HepG2 (cell line): Measurements from ENCODE around the gene PFN4. TPM values are rescaled to one million over a fixed set of nuclear protein-coding genes. Genes with fewer than 3 reads are reported as not detected.

Source experiments
- DZIP1 ChIP-seq: sonication (generic); formaldehyde crosslinking; IDR thresholded peaks from 2 replicates; pipeline ENCODE4 v1.5.0; 2020; ENCODE audit warnings: mild to moderate bottlenecking, missing genetic modification reagents
- FOXO4 ChIP-seq: sonication (generic); formaldehyde crosslinking; conservative IDR thresholded peaks from 2 replicates; pipeline ENCODE4 v1.8.1; 2023; ENCODE audit warnings: missing genetic modification reagents
- HNRNPK ChIP-seq: fragments of 200-400 bp; formaldehyde crosslinking; IDR thresholded peaks from 2 replicates; pipeline ENCODE4 v1.6.1; 2018; ENCODE audit warnings: low read length, low read depth, moderate library complexity, mild to moderate bottlenecking; ENCODE audit not compliant: poor library complexity, severe bottlenecking
- MNT ChIP-seq: fragments of 450-650 bp; IDR thresholded peaks from 2 replicates; pipeline ENCODE4 v1.6.1; 2016
- NR2F6 ChIP-seq, 2 experiments: IDR thresholded peaks; 2 replicates each; pipeline ENCODE4 v1.6.1; 2016; ENCODE audit warnings: antibody characterized with exemption in 1 of 2, mild to moderate bottlenecking in 1 of 2
- PHF8 ChIP-seq: sonication (generic); formaldehyde crosslinking; IDR thresholded peaks from 2 replicates; pipeline ENCODE4 v1.5.0; 2020; ENCODE audit warnings: missing genetic modification reagents
- SNAI1 ChIP-seq: sonication (generic); formaldehyde crosslinking; IDR thresholded peaks from 2 replicates; pipeline ENCODE4 v1.5.0; 2020; ENCODE audit warnings: mild to moderate bottlenecking, missing genetic modification reagents, borderline replicate concordance
- TCF12 ChIP-seq, 2 experiments: fragments of 450-650 bp in 1 of 2; sonication (generic) in 1 of 2; formaldehyde crosslinking in 1 of 2; IDR thresholded peaks; 2 replicates each; pipeline versions ENCODE4 v1.6.1 to v1.8.0; 2017 to 2022; ENCODE audit warnings: antibody characterized with exemption in 1 of 2, mild to moderate bottlenecking in 1 of 2, missing genetic modification reagents in 1 of 2, moderate library complexity in 1 of 2
- TRIM22 ChIP-seq: fragments of 450-650 bp; IDR thresholded peaks from 2 replicates; pipeline ENCODE4 v1.6.1; 2017
- ZBTB37 ChIP-seq: sonication (generic); formaldehyde crosslinking; IDR thresholded peaks from 2 replicates; pipeline ENCODE4 v1.4.0; 2020; ENCODE audit warnings: mild to moderate bottlenecking, missing genetic modification reagents
- ZNF256 ChIP-seq: sonication (generic); formaldehyde crosslinking; conservative IDR thresholded peaks from 2 replicates; pipeline ENCODE4 v1.4.0; 2020; ENCODE audit warnings: missing genetic modification reagents
- ZNF552 ChIP-seq: sonication (generic); formaldehyde crosslinking; IDR thresholded peaks from 2 replicates; pipeline ENCODE4 v1.9.0; 2022; ENCODE audit warnings: missing genetic modification reagents, mild to moderate bottlenecking, borderline replicate concordance
- ZNF766 ChIP-seq: sonication (generic); formaldehyde crosslinking; IDR thresholded peaks from 2 replicates; pipeline ENCODE4 v1.5.0; 2020; ENCODE audit warnings: missing genetic modification reagents, borderline replicate concordance
- ZNF770 ChIP-seq: sonication (generic); formaldehyde crosslinking; IDR thresholded peaks from 2 replicates; pipeline ENCODE4 v1.5.0; 2020; ENCODE audit warnings: mild to moderate bottlenecking, missing genetic modification reagents
- ZNF850 ChIP-seq: sonication (generic); formaldehyde crosslinking; conservative IDR thresholded peaks from 2 replicates; pipeline ENCODE4 v1.9.0; 2021; ENCODE audit warnings: mild to moderate bottlenecking, missing genetic modification reagents
- polyA plus RNA-seq, 8 experiments: library from polyadenylated mRNA; depleted of rRNA in 3 of 8; stranded (reverse) in 7 of 8; unstranded in 1 of 8; fragments of >200 nt; fragmentation: Illumina TruSeq in 4 of 8; extraction: Trizol in 4 of 8; gene quantifications; 2 replicates each; pipeline versions ENCODE4 v1.2.1 to v1.2.3, GENCODE V29; 2011 to 2016; ENCODE audit warnings: low read depth in 4 of 8, missing spikeins in 1 of 8, mixed read lengths in 1 of 8; ENCODE audit not compliant: insufficient read depth in 1 of 8
- total RNA-seq, 5 experiments: library from RNA; depleted of rRNA; stranded (reverse); fragments of >200 nt; fragmentation: Illumina TruSeq; extraction: Trizol; gene quantifications; 2 replicates each; pipeline ENCODE4 v1.2.3, GENCODE V29; 2016; ENCODE audit warnings: low read depth in 1 of 5

Gene PFN4
- total and polyA plus RNA-seq, 2 of the 13 experiments (the other 11 are each of a cell fraction or from before 2014, with no cell fraction given), result 0.12 to 0.20 TPM

DNA sequence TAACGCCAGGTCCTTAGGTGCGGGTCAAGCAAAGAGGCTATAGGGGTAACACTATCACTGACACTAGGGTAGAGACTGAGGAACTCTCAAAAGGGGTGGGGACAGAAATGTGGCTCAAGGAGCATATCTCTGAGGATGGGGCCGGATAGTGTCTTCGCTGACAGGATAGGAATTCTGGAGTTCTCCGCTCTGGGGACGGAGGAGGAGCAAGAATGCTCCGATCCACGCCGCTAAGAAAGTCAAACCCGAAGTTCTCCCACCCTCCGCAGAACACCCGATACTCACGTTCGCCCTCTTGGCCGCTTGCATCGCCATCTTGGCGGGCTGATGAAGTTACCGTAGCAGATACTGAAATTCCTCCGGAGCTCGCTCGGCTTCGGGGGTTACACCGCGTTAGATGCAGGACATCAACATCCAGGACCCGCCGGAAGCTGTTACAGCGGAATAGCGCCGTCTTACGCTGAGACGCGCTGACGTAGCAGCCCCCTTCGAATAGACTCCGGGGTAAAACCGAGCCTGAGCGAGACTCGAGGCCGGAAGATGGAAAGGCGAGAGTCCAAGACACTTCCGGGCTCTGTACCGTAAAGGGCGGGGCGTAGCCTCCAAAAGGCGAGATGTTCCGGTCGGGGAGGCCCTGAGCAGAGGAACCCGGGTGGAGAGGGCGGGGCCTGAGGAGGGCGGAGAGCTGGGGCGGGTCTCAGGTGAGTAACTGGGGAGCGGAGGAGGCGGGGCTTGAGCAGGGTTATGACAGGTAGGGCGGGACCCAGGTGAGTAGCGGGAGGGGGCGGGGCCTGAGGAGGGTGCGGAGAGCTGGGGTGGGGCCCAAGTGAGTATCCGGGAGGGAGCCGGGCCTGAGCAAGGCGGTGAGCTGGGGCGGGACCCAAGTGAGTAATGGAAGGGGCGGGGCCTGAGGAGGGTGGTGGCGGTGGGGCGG lies 47.0 kb downstream of the PFN4 start, which contains the start of gene SF3B6 (continued):
- TF ChIP-seq ZNF770 (peak; percentile 98), ZNF766 (CRISPR knock-in tag) (peak; percentile 95), NR2F6 (IDR thresholded peaks at IDR 0.05) (peak; percentile 41; the same call in 1 of the 2 replicates), NR2F6 (CRISPR knock-in tag; IDR thresholded peaks at IDR 0.05) (peak; percentile 74; the same call in 1 of the 2 replicates), ZNF850 (no peak), FOXO4 (no peak), TRIM22 (no peak), DZIP1 (peak; percentile 82; the same call in 1 of the 2 replicates), PHF8 (CRISPR knock-in tag) (peak; percentile 88), ZNF552 (CRISPR knock-in tag) (peak; percentile 28; the same call in 1 of the 2 replicates), ZBTB37 (CRISPR knock-in tag) (no peak), TCF12 (IDR thresholded peaks at IDR 0.05) (no peak), TCF12 (CRISPR knock-in tag; IDR thresholded peaks at IDR 0.05) (peak; percentile 88), ZNF256 (peak; percentile 71), HNRNPK (no peak), MNT (peak; percentile 36; the same call in 1 of the 2 replicates), SNAI1 (CRISPR knock-in tag) (peak; percentile 83; the same call in 1 of the 2 replicates)
